SU-DHL-6 (cell line): Measurements from ENCODE around the gene P4HTM.

Experiments used
- H2AFZ ChIP-seq: fragments of 200-600 bp; sonication (generic); 2 replicates; pipeline ENCODE4 v1.6.1; 2014; ENCODE audit warnings: low read depth, mild to moderate bottlenecking, moderate library complexity, mixed read lengths, antibody characterized with exemption, low read length; ENCODE audit not compliant: severe bottlenecking
- H3F3A ChIP-seq: fragments of 200-600 bp; shearing (Covaris generic); 2 replicates; pipeline ENCODE4 v1.6.0; 2016; ENCODE audit warnings: antibody characterized with exemption, mild to moderate bottlenecking; ENCODE audit not compliant: insufficient read depth
- H3K27ac ChIP-seq: fragments of 200-600 bp; sonication (generic); 2 replicates; pipeline ENCODE4 v1.5.1; 2016; ENCODE audit warnings: low read depth, mild to moderate bottlenecking, low read length, moderate library complexity, mixed read lengths
- H3K27me3 ChIP-seq: fragments of 200-600 bp; sonication (generic), shearing (Covaris generic); 2 replicates; pipeline ENCODE4 v1.6.0; 2014; ENCODE audit warnings: mild to moderate bottlenecking, low read length
- H3K36me3 ChIP-seq: fragments of 200-600 bp; sonication (generic); 2 replicates; pipeline ENCODE4 v1.6.1; 2014; ENCODE audit warnings: mild to moderate bottlenecking, low read length, mixed read lengths
- H3K4me2 ChIP-seq: fragments of 300-600, 200-600 bp; shearing (Covaris generic), sonication (generic); 2 replicates; pipeline ENCODE4 v1.6.0; 2014; ENCODE audit warnings: low read length, low read depth, mild to moderate bottlenecking; ENCODE audit not compliant: poor library complexity, severe bottlenecking
- H3K4me3 ChIP-seq: fragments of 200-600 bp; sonication (generic); 2 replicates; pipeline ENCODE4 v1.5.1; 2014; ENCODE audit warnings: antibody characterized with exemption, low read length, mild to moderate bottlenecking, mixed read lengths; ENCODE audit not compliant: insufficient read depth, poor library complexity, severe bottlenecking
- H3K79me2 ChIP-seq: fragments of 200-600 bp; sonication (generic); 2 replicates; pipeline ENCODE4 v1.6.1; 2014; ENCODE audit warnings: mild to moderate bottlenecking, low read length, moderate library complexity; ENCODE audit not compliant: insufficient read depth
- H3K9ac ChIP-seq: fragments of 200-600 bp; sonication (generic); 2 replicates; pipeline ENCODE4 v1.7.0; 2014; ENCODE audit warnings: mild to moderate bottlenecking, low read length
- H3K9me2 ChIP-seq: fragments of 200-600 bp; sonication (generic); replicated peaks from 2 replicates; pipeline ENCODE4 v1.6.1; 2014; ENCODE audit warnings: low read length; ENCODE audit not compliant: insufficient read depth
- H3K9me3 ChIP-seq: fragments of 200-600 bp; sonication (generic); 2 replicates; pipeline ENCODE4 v1.6.1; 2014; ENCODE audit warnings: low read length, mixed read lengths; ENCODE audit not compliant: insufficient read depth
- H4K20me1 ChIP-seq: fragments of 200-600 bp; sonication (generic); 2 replicates; pipeline ENCODE4 v1.6.1; 2014; ENCODE audit warnings: low read depth, mild to moderate bottlenecking, antibody characterized with exemption, low read length, moderate library complexity, mixed read lengths
- CTCF ChIP-seq: fragments of 200-600 bp; sonication (generic); IDR thresholded peaks from one replicate; pipeline ENCODE4 v1.5.1; 2017; ENCODE audit warnings: antibody characterized with exemption, mild to moderate bottlenecking, low read length, moderate library complexity; ENCODE audit not compliant: insufficient read depth, poor library complexity, severe bottlenecking
- EZH2phosphoT487 ChIP-seq: fragments of 200-600 bp; sonication (generic), shearing (Covaris generic); conservative IDR thresholded peaks from 2 replicates; pipeline ENCODE4 v1.6.1; 2018; ENCODE audit warnings: mild to moderate bottlenecking, antibody characterized with exemption, low read length, moderate library complexity, mixed read lengths

Gene P4HTM

DNA sequence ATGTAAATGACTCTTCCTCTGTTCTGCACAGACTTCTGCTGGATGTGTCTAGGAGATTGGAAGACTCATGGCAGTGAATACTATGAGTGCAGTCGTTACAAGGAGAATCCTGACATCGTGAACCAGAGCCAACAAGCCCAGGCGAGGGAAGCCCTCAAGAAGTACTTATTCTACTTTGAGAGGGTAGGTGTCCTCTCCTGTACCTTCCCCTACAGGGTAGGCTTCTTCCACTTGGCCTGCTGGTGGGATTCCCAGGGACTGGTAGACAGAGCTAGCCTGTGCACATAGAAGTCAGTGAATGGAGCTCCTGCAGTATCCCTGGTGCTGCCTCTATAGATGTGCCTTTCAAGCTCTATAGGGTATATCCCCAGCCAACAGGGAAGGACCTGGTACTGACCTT, 10.6 kb upstream of the P4HTM start:
- Histone ChIP-seq H3F3A (no peaks in the 10 kb centered on the region), H3K9me2 (no peaks in the 10 kb centered on the region), H3K79me2 (no peaks in the 10 kb centered on the region), H3K27ac (no peak overlapping the region), H3K4me2 (no peak overlapping the region), H3K9ac (no peak overlapping the region), H3K9me3 (no peaks in the 10 kb centered on the region), H4K20me1 (no peaks in the 10 kb centered on the region), H2AFZ (no peak overlapping the region), H3K4me3 (no peak overlapping the region), H3K36me3 (peaks cover 7% of the 10 kb centered on the region), H3K27me3 (no peaks in the 10 kb centered on the region)
- TF ChIP-seq EZH2phosphoT487 (no peak), CTCF (no peak)

DNA sequence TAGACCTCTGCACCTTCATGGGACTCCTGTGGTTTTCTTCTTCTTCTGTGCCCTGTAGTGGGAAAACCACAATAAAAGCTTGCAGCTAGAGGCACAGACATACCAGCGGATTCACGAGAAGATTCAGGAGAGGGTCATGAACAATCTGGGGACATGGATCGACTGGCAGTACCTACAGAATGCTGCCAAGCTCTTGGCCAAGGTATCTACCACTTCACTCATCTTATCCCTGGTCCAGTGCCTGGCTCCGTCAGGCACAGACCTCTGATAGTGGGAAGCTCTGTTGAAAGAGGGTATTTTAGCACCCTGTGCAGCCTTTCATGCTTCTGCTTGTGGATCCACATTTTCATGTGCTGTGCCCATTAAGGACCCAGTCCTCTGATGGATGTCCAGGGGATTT, 9.7 kb upstream of the P4HTM start:
- Histone ChIP-seq H3K79me2 (no peaks in the 10 kb centered on the region), H3K27me3 (no peaks in the 10 kb centered on the region), H3F3A (0 out of 2 replicates have a peak, but pooled peaks cover 2% of the 10 kb centered on the region), H3K9ac (no peak overlapping the region), H3K36me3 (peaks cover 3% of the 10 kb centered on the region), H2AFZ (no peak overlapping the region), H4K20me1 (no peaks in the 10 kb centered on the region), H3K9me2 (no peaks in the 10 kb centered on the region), H3K4me3 (no peak overlapping the region), H3K9me3 (no peaks in the 10 kb centered on the region), H3K27ac (no peak overlapping the region), H3K4me2 (no peak overlapping the region)
- TF ChIP-seq CTCF, result no peak
- no peak for TF ChIP-seq EZH2phosphoT487

DNA sequence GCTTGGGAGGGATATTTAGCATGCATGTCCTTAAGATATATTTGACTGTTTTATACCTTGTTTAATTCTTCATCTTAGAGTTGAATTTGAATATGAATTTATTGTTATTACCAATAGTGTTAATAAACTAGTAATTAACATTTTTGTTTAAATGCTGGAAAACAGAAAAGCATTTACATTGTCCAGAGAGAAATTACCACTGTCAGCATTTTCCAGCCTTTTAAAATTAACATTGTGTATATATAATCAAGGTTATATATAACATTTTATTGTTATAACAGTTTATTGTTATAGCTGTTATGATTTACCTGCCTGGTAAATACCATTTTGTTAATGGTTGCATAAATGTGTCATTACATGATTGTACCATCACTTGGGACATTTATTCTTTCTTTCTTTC, 8.0 kb upstream of the P4HTM start:
- no peak overlapping the region for H3K9ac ChIP-seq
- no peak overlapping the region for H3K4me3 ChIP-seq
- no peaks in the 10 kb centered on the region for H3K27me3 ChIP-seq
- H2AFZ ChIP-seq, result no peak overlapping the region
- no peak for TF ChIP-seq CTCF
- TF ChIP-seq EZH2phosphoT487, result no peak
- no peak overlapping the region for H3K4me2 ChIP-seq
- H4K20me1 ChIP-seq, result no peaks in the 10 kb centered on the region
- peaks cover 9% of the 10 kb centered on the region; the same call in 1 of the 2 replicates for H3F3A ChIP-seq
- peaks cover 3% of the 10 kb centered on the region for H3K36me3 ChIP-seq
- H3K9me3 ChIP-seq, result no peaks in the 10 kb centered on the region
- H3K9me2 ChIP-seq, result no peaks in the 10 kb centered on the region
- H3K79me2 ChIP-seq, result no peaks in the 10 kb centered on the region
- H3K27ac ChIP-seq, result no peak overlapping the region

- Histone ChIP-seq H3K4me2 (no peak overlapping the region), H2AFZ (no peak overlapping the region), H3K79me2 (no peaks in the 10 kb centered on the region), H3K27me3 (no peaks in the 10 kb centered on the region), H3K36me3 (peaks cover 3% of the 10 kb centered on the region), H3K9ac (no peak overlapping the region), H4K20me1 (no peaks in the 10 kb centered on the region), H3F3A (peaks cover 9% of the 10 kb centered on the region; the same call in 1 of the 2 replicates), H3K9me3 (no peaks in the 10 kb centered on the region), H3K4me3 (no peak overlapping the region), H3K9me2 (no peaks in the 10 kb centered on the region), H3K27ac (no peak overlapping the region)
- TF ChIP-seq EZH2phosphoT487 (no peak), CTCF (no peak)
These were observed 7.4 kb upstream of the P4HTM start for GRCh38 chr3:48982686-48983085.
